Left lung (tissue), 10 donors: ENCODE results near the gene CASKIN2. TPM values are rescaled to one million over a fixed set of nuclear protein-coding genes. Genes with fewer than 3 reads are reported as not detected.
A peak's percentile ranks its signal among the peaks of the same experiment; 100 is the strongest.

Experiments used
- ATAC-seq: fragments of 200-7000 bp; cut with Tn5 transposase; one replicate; pipeline ENCODE4 v1.9.1; 2020; ENCODE audit warnings: moderate library complexity
- DNase-seq, 4 donors: peaks; one replicate each; pipeline ENCODE4 v3.0.0-alpha.2; 2013 to 2020
- H3K27ac ChIP-seq, 2 donors: fragments of 200-600 bp; sonication (generic) in 1 of 2; one replicate each; pipeline versions ENCODE4 v1.5.0 to v1.8.0; 2020 to 2021
- H3K27me3 ChIP-seq, 2 donors: fragments of 200-600 bp; sonication (generic) in 1 of 2; one replicate each; pipeline versions ENCODE4 v1.5.0 to v1.8.0; 2020 to 2021
- H3K36me3 ChIP-seq, 2 donors: fragments of 200-600 bp; sonication (generic) in 1 of 2; one replicate each; pipeline versions ENCODE4 v1.5.0 to v1.8.0; 2020 to 2021
- H3K4me1 ChIP-seq, 2 donors: fragments of 200-600 bp; one replicate each; pipeline ENCODE4 v1.8.0; 2021
- H3K4me3 ChIP-seq, 2 donors: fragments of 200-600 bp; sonication (generic) in 1 of 2; one replicate each; pipeline versions ENCODE4 v1.5.0 to v1.8.0; 2020 to 2021; ENCODE audit warnings: mild to moderate bottlenecking in 1 of 2
- H3K9me3 ChIP-seq, 2 donors: fragments of 200-600 bp; sonication (generic) in 1 of 2; one replicate each; pipeline versions ENCODE4 v1.5.0 to v1.8.0; 2020 to 2021
- CTCF ChIP-seq, 2 donors: fragments of 200-600 bp; sonication (generic) in 1 of 2; IDR thresholded peaks; one replicate each; pipeline versions ENCODE4 v1.5.0 to v1.8.0; 2021; ENCODE audit warnings: antibody characterized with exemption in 2 of 2
- intact Hi-C, 2 donors: fragments of 100-400 bp; cut with DNase I; formaldehyde crosslinking; loops; one replicate each; pipeline versions ENCODE4 v1.11.2 to v1.14.2; 2022
- polyA plus RNA-seq, 6 donors: library from polyadenylated mRNA; unstranded; fragments of 120-200 nt; gene quantifications; one replicate each; pipeline ENCODE4 v1.2.1, GENCODE V29; 2013; ENCODE audit not compliant: insufficient read length in 6 of 6
- total RNA-seq, 2 donors: library from RNA; stranded (reverse); fragmentation: NEBNext Ultra II Directional; extraction: Animal tissue kit (Norgen Biotek cat#: 25700); gene quantifications; one replicate each; pipeline ENCODE4 v1.2.1, GENCODE V29; 2021
- donor health status: DM: no; HTN: yes; CAD: no.
- donor health status: DM: no; HTN: no; CAD: no.

CASKIN2 gene
- total and polyA plus RNA-seq, 8 donors = 17.9 to 74.4 (median 28.6) TPM

GRCh38 chr17:75546181-75546580 lies 30.8 kb upstream of the CASKIN2 start:
- Histone ChIP-seq H3K4me3 (no peak overlapping the region), H3K27me3 (no peaks in the 10 kb centered on the region), H3K9me3 (no peaks in the 10 kb centered on the region), H3K36me3 (peaks cover 0 to 8% of the 10 kb centered on the region in 2 donors), H3K27ac (no peak overlapping the region), H3K4me1 (peaks cover 0 to 5% of the 10 kb centered on the region in 2 donors)
- no peak for ATAC-seq
- TF ChIP-seq CTCF (IDR thresholded peaks at IDR 0.05) = no peak
- DNase-seq = no peak
- intact Hi-C loops = no loop called here

- ATAC-seq (no peak), DNase-seq (no peak)
- no peak overlapping the region for H3K27ac ChIP-seq
- no peaks in the 10 kb centered on the region for H3K9me3 ChIP-seq
- H3K4me3 ChIP-seq = no peak overlapping the region
- H3K36me3 ChIP-seq = peaks cover 0 to 8% of the 10 kb centered on the region in 2 donors
- intact Hi-C loops = no loop called here
- no peak for TF ChIP-seq CTCF (IDR thresholded peaks at IDR 0.05)
- peaks cover 0 to 5% of the 10 kb centered on the region in 2 donors for H3K4me1 ChIP-seq
- H3K27me3 ChIP-seq = no peaks in the 10 kb centered on the region
Measured at GRCh38 chr17:75544250-75544649, 28.9 kb upstream of the CASKIN2 start.

- Histone ChIP-seq H3K9me3 (no peaks in the 10 kb centered on the region), H3K4me3 (no peak overlapping the region), H3K27ac (no peak overlapping the region), H3K4me1 (peaks cover 0 to 5% of the 10 kb centered on the region in 2 donors), H3K36me3 (peaks cover 0 to 8% of the 10 kb centered on the region in 2 donors), H3K27me3 (no peaks in the 10 kb centered on the region)
- intact Hi-C loops = no loop called here
- DNase-seq (no peak), ATAC-seq (peak; percentile 38)
- no peak for TF ChIP-seq CTCF (IDR thresholded peaks at IDR 0.05)
Measured at GRCh38 chr17:75542728-75543336, 27.5 kb upstream of the CASKIN2 start.

- TF ChIP-seq CTCF (IDR thresholded peaks at IDR 0.05) = no peak
- H3K9me3 ChIP-seq = no peaks in the 10 kb centered on the region
- no peak overlapping the region for H3K4me3 ChIP-seq
- DNase-seq = no peak
- ATAC-seq = peak; percentile 61
- H3K27me3 ChIP-seq = no peaks in the 10 kb centered on the region
- intact Hi-C loops = no loop called here
- H3K27ac ChIP-seq = no peak overlapping the region
- peaks cover 0 to 8% of the 10 kb centered on the region in 2 donors for H3K36me3 ChIP-seq
- H3K4me1 ChIP-seq = peaks cover 0 to 5% of the 10 kb centered on the region in 2 donors
Measured at GRCh38 chr17:75542229-75542628, 26.9 kb upstream of the CASKIN2 start.

- Histone ChIP-seq H3K27ac (no peak overlapping the region), H3K4me1 (peaks cover 5% of the 10 kb centered on the region in 2 donors), H3K27me3 (no peaks in the 10 kb centered on the region), H3K36me3 (peaks cover 0 to 8% of the 10 kb centered on the region in 2 donors), H3K9me3 (no peaks in the 10 kb centered on the region), H3K4me3 (no peak overlapping the region)
- DNase-seq = no peak
- intact Hi-C loops = no loop called here
- no peak for TF ChIP-seq CTCF (IDR thresholded peaks at IDR 0.05)
- no peak for ATAC-seq
Measured at GRCh38 chr17:75540923-75541503, 25.7 kb upstream of the CASKIN2 start.
